UCSD-AML1 (cell line): ENCODE measurements around the gene KRR1.
"Not testable (repeated sequence)": the region's sequence is repeated elsewhere in the genome, so short reads cannot be mapped to it uniquely, and the experiment has no call there.

ENCODE experiments used
- DNase-seq: peaks from one replicate; lab custom pipeline; 2025; ENCODE audit not compliant: unreplicated experiment; lab: John Stamatoyannopoulos, UW

KRR1 gene

GRCh38 chr12:75526655-75527511 lies 15.5 kb upstream of the KRR1 start:
- DNase-seq = no peak

GRCh38 chr12:75525263-75525662 lies 13.9 kb upstream of the KRR1 start:
- DNase-seq = no peak

- DNase-seq = not testable (repeated sequence)
These were observed 10.7 kb upstream of the KRR1 start for GRCh38 chr12:75522124-75522523.

GRCh38 chr12:75521224-75521623 lies 9.8 kb upstream of the KRR1 start:
- DNase-seq = not testable (repeated sequence)

- DNase-seq = no peak
These were observed 1.8 kb downstream of the KRR1 start for GRCh38 chr12:75509621-75510020.

- DNase-seq = no peak
These were observed 3.2 kb downstream of the KRR1 start for GRCh38 chr12:75508159-75508558.

- DNase-seq = no peak
These were observed 4.3 kb downstream of the KRR1 start for GRCh38 chr12:75507086-75507485.

GRCh38 chr12:75505706-75506312 lies 5.6 kb downstream of the KRR1 start:
- no peak for DNase-seq

GRCh38 chr12:75503866-75504265 lies 7.5 kb downstream of the KRR1 start:
- no peak for DNase-seq

GRCh38 chr12:75503459-75503858 lies 8.0 kb downstream of the KRR1 start:
- DNase-seq = no peak

- no peak for DNase-seq
These were observed 20.2 kb downstream of the KRR1 start for GRCh38 chr12:75491169-75491568.

GRCh38 chr12:75489613-75490210 lies 21.7 kb downstream of the KRR1 start:
- DNase-seq = no peak

- no peak for DNase-seq
These were observed 22.2 kb downstream of the KRR1 start for GRCh38 chr12:75489187-75489586.

- peak; percentile 14 for DNase-seq
These were observed 22.9 kb downstream of the KRR1 start for GRCh38 chr12:75488553-75488952.

GRCh38 chr12:75487308-75487707 lies 24.1 kb downstream of the KRR1 start:
- DNase-seq = no peak

GRCh38 chr12:75484450-75484849 lies 27.0 kb downstream of the KRR1 start:
- not testable (repeated sequence) for DNase-seq

- no peak for DNase-seq
These were observed 28.0 kb downstream of the KRR1 start for GRCh38 chr12:75483431-75483830.

- no peak for DNase-seq
These were observed 28.8 kb downstream of the KRR1 start for GRCh38 chr12:75482646-75483045.

GRCh38 chr12:75481774-75482173 lies 29.6 kb downstream of the KRR1 start:
- no peak for DNase-seq

GRCh38 chr12:75481013-75481705 lies 30.2 kb downstream of the KRR1 start:
- no peak for DNase-seq

GRCh38 chr12:75480469-75480949 lies 30.9 kb downstream of the KRR1 start, which contains the start of gene GLIPR1:
GLIPR1 (plus strand) TSS chr12:75480755; CDS start chr12:75480881, 126 bp downstream.
- DNase-seq = peak; percentile 30
